ENCODE results near the gene SAPCD2.
"Not testable (repeated sequence)": the region's sequence is repeated elsewhere in the genome, so short reads cannot be mapped to it uniquely, and the experiment has no call there.

SAPCD2 gene, protein sequence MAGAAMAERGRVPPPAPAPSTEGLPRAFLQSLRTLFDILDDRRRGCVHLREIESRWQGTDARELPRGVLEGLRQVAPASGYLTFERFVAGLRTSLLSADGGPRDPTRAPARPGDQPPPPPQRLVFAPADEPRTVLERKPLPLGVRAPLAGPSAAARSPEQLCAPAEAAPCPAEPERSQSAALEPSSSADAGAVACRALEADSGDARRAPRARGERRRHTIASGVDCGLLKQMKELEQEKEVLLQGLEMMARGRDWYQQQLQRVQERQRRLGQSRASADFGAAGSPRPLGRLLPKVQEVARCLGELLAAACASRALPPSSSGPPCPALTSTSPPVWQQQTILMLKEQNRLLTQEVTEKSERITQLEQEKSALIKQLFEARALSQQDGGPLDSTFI

DNA sequence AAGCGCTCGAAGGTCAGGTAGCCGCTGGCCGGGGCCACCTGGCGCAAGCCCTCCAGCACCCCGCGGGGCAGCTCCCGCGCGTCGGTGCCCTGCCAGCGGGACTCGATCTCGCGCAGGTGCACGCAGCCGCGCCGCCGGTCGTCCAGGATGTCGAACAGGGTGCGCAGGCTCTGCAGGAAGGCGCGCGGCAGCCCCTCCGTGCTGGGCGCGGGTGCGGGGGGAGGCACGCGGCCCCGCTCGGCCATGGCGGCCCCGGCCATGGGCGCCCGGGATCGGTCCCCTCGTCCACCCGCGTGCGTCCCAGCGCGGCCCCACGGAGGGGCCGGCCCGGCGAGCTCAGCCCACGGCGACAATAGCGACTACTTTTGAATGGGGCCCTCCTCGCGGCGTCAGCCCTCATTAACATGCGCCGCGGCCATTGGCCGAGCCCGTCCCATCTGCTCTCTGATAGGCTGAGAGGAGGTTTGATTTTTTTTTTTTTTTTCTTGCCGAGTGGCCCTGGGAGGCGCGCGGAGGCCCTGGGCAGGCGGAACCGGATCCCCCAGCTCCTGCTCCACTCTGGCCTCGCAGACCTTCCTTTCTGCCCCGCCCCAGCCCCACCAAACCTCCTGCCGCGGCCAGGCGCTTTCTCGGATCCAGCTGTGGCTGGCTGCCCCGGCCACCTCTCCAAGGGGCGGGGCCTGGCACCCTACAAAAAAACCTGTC, at the start of gene SAPCD2:
Gene SAPCD2, minus strand, starts transcription at position 357 of the 705 bp plus-strand sequence. Its CDS starts 97 bp downstream, at position 260.
- peak; percentile 74 for DNase-seq

- DNase-seq: not testable (repeated sequence)
Measured at GRCh38 chr9:137118092-137118603, 47.8 kb upstream of the SAPCD2 start.

DNA sequence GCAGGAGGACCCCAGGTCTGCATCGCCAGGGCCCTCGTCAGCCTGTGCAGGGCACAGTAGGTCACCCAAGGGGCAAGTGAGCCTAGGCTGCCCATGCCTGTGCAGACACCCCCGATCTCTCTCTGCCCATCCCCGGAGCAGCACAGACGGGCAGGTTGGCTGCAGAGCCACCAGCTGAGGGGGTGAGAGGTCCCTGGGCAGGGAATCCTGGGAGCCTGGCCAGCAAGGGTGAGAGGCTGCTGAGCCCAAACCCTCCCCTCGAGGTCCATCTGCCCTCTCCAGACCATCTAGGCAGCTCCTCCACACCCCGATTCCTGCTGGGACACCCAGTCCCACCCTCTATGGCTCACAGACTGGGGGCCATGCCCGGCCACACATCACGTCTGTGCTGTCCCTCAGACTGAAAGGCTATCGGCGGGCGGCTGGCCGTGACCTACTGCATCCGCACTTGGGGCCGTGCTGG, 46.9 kb upstream of the SAPCD2 start:
- DNase-seq: no peak

DNA sequence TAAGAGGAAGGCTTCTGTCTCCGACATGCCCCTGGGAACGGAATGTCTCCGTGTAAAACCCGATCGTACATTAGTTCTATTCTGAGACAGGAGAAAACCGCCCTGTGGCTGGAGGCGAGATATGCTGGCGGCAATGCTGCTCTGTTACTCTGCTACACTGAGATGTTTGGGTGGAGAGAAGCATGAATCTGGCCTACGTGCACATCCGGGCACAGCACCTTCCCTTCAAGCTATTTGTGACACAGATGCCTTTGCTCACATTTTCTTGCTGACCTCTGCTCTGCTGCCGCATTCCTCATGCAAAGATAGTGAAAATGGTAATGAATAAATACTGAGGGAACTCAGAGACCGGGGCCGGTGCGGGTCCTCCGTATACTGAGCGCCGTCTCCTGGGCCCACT, 46.4 kb upstream of the SAPCD2 start:
- no peak for DNase-seq

DNA sequence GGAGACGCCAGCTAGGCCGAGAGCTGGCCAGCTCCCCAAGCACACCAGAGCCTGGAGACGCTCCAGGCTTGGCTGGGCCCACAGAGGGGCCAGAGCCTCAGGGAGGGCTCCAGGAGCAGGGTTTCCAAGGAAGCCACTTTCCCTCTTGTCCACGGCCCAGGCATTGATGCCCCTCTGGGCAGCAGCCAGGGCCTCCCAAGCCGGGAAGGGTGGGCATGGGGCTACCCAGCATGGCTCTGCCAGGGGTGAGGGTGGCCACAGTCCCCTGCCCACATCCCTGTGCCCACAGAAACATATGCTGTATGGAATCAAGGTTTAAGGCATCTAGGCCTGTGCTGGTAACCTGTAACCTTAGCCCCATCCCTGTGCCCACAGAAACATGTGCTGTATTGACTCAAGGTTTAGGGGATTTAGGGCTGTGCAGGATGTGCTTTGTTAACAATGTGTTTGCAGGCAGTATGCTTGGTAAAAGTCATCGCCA, 45.7 kb upstream of the SAPCD2 start:
- DNase-seq: no peak

DNA sequence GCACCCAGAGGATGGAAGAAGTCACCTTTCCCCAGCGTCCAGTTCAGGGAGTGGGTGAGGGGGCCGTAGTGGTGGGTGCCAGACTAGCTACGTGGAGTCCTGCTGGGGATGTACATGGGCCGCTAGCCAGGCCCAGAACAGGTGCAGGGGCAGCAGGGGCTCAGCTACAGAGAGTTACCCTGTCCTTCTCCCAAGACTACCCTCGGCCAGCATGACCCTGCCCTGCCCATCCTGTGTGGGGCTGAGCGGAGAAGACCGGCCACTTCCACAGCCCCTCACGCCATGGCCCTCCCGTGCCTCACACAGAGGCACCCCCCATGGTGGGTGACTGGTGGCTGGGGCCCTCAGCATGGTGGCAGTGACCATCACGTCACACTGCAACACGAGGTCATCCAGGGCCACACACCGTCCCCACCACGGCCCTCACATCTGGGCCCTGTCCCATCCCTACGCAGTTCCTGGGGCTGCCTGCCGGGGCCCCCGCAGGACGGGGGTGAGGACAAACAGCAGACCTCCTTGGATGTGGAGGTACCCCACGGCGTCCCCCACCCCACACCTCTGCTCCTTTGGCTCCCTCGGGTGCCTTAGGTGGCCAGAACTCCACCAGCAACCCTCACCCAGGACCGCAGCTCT, 45.2 kb upstream of the SAPCD2 start:
- no peak for DNase-seq

DNA sequence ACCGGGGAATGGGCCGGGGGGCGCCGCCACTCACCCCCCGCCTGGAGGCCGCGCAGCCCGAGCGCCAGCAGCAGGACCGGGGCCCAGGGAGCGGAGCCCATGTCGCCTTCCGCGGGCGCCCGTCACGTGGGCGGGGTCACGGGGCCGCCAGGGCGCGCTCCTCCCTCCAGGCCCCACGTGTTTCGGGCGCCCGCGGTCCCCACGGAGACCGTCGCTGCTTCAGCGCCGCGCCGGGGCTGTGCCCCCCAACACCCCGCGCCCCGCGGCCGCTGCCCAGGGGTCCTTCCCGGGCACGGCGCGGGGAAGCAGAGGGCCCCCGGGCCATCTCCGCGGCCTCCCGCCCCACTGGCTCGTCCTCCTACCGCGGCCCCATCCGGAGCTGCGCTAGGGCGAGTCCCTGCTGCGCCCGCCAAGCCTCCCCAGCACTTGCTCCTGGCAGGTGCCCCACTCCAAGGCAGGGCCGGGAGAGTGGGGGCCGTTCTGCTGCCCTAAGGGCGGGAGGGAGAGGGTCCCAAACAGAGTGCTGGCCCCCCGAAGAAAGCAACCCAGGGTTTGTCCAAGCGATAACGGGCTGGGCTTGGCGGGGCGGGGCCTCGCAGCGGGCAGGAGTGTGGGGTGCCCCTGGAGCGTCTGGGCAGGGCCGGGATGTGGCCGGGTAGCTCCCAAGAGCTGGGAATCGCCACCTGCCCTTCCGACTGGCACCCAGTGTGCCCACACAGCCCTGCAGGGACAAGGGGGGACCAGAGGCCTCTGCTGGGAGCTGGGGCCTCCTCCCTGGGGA, 44.4 kb upstream of the SAPCD2 start, which contains the start of gene DPP7:
Gene DPP7, minus strand, starts transcription at position 121 of the 781 bp plus-strand sequence. Its CDS starts 20 bp downstream, at position 101.
- no peak for DNase-seq

DNA sequence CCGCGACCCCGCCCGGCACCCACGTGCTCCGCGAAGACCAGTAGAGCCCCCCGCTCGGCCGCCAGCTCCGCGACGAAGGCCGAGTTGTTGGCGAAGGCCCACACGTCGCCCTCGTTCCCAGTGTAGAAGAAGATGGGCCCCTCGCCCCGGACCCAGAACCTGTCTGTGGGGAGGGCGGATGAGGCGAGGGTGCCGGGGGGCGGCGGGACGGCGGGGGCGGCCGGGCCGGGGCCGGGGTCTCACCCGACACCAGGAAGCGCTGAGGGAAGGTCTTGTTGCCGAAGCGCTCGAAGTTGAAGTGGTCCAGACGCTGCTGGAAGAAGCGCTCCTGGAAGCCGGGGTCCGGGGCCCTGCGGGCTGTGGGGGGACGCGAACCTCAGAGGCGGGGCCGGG, 43.9 kb upstream of the SAPCD2 start:
- no peak for DNase-seq

GRCh38 chr9:137113385-137114159, 43.2 kb upstream of the SAPCD2 start:
- no peak for DNase-seq

DNA sequence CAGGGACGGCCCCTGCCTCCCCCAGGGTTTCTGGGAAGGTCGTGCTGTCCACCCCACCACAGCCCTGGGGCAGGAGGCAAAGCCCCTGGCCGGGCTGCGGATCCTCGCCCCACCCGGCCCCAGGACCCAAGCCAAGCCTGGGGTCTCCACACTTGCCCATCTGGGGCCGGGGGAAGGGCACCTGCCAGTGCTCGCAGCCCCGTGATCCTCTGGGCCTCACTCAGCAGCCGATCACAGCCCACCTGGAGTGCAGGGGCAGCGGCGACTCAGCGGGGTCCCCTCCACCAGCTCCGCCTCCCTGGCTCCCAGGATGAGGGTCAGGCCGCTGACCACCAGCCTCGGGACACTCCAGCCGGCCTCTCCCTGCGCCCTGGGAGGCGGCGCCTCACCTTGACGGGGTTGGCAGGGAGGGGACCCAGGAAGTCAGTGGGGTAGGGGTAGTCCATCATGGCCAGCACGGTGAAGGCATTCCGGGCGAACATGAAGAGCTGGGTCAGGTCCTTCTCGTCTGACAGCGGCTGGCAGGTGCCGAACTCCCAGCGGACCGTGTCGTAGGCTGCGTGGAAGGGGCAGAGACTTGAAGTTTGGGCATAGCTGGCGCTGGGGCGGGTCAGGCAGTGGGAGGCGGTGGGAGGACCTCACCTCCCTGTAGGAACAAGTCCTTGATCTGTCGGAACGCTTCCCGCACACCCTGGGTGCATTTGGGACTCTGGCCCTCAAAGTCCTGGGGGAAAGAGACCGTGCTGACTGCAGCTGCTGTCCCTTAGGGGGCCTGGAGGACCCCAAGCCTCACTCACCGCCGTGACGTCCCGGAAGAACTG, 42.4 kb upstream of the SAPCD2 start:
- no peak for DNase-seq

DNA sequence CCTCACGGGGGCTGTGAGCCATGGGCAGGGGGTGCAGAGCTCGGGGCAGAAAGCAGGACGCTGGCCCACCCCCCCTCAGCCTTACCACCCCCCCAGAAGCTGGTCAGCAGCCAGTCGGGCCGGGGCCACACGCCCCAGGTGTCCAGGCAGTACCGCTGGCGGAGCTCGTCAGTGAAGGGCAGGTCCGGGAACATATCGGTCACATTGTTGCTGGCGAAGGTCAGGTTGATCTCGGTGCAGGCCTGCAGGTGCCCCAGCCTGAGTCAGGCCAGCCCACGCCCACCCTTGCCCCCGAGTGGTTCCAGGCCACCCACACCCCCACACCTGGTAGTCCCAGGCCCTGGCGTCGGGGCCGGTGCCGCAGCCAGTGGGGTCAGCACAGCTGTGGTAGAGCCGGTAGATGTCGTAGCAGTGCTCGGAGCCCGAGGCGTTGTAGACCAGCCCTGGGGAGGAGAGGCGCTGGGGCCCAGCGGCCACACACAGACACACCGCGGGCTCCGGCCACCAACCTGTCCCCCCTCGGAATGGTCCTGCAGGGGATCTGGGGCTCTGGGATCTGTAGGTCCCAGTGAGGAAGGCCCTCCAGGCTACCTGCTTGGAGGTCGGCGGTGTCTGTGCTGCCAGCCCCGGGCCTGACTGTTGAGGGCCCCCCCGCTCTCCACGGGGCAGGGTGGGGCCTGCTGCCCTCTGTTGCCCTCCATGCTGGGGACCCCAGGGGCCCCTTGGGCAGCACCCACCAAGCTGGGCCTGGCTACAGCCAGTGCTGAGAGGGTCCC, 41.6 kb upstream of the SAPCD2 start:
- no peak for DNase-seq

DNA sequence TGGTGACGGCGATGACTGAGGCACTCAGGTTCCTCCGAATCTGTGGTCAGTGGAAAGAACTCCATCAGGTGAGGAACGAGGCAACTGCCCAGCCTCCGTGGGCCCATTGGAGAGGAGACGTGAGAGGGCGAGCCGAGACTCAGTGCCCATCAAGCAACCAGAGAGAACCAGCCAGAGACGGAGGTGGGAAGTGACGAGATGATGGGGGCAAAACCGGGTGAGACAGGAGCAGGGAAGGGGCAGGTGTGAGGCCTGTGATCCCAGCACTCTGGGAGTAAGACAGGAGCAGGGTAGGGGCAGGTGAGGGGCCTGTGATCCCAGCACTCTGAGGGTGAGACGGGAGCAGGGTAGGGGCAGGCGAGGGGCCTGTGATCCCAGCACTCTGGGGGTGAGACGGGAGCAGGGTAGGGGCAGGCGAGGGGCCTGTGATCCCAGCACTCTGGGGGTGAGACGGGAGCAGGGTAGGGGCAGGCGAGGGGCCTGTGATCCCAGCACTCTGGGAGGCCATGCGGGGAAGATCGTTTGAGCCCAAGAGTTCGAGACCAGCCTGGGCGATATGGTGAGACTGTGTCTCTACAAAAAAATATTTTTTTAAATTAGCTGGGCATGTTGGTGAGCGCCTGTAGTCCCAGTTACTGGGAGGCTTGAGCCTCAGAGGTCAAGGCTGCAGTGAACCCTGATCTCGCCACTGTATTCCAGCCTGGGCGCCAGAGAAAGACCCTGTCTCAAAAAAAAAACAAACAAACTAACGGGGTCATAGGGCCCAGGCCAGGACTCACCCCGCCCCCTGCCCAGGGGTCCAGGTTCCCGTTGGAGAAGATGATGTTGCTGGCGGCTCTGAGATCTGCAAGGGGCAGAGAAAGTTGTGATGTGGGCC, 40.8 kb upstream of the SAPCD2 start:
- DNase-seq: no peak

- no peak for DNase-seq
Measured at GRCh38 chr9:137110147-137110910, 40.0 kb upstream of the SAPCD2 start.

DNA sequence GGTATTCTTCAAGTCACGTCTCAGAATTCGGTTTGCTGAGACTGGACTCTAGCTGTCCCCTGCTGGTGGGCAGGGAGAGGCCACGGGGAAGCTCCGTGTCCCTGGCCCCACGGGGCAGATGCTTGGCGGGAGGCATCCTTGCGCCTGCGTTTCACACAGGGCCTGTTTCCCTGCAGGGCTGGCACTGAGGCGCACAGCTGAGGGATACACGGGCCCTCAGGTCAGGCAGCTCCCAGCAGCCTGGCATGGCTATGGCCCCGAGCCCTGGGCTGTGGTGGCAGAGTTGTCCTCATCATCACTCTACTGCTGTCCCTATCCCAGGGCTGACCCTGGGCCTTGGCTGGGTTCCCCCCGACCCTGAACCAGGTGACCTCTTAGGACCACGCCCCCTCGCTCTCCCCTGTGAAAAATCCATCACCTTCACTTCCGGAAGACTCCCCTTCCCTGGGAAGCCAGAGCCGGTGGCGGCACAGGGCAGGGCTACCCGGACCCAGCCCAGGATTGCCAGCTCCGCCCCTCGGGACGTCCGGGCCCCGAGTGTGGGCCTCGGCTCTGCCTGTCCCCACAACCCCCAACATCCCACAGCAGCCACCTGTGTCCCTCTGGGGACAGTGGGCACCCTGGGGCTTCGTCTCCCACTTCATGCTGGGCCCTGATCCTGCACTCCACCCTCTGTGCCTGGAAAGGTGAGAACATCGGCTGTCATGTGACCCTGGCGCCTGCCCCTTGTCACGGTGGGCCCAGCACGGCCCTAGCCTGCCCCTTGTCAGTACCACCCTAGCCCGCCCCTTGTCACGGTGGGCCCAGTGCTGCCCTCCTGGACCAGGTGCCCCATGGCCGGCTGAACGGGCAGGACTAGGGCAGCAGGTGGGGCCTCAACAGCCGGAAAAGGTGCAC, 39.1 kb upstream of the SAPCD2 start:
- no peak for DNase-seq

GRCh38 chr9:137108608-137109249, 38.4 kb upstream of the SAPCD2 start:
- DNase-seq: no peak

DNA sequence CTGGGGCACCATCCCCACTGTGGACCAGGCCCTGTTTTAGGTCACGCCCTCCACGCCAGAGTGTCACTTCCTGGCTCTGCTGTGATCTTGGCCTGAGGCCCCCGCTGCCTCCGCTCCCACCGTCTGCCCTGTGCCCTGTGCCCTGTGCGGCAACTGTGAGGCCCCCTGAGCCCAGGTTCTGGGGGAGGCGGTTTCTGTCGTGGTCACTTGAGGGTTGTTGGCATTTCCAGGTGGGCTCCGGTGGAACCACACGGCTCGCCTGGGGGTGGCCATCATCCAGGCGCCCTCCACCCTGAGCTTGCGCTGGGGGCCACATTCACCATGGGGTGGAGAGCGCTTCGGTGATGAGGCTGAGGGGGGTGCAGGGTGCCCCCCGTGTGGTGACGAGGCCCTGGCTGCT, 37.6 kb upstream of the SAPCD2 start:
- no peak for DNase-seq
